OCI-LY1 (cell line): ENCODE results near the gene NADK2.

Source experiments
- CTCF ChIP-seq: fragments of 200-600 bp; sonication (generic), shearing (Covaris generic); IDR thresholded peaks from 2 replicates; pipeline ENCODE4 v1.5.1; 2017; ENCODE audit warnings: mild to moderate bottlenecking, antibody characterized with exemption, low read length, moderate library complexity, mixed read lengths
- EZH2 ChIP-seq: fragments of 200-600 bp; sonication (generic), shearing (Covaris generic); IDR thresholded peaks from 2 replicates; pipeline ENCODE4 v1.8.0; 2017; ENCODE audit warnings: borderline replicate concordance, mixed run types, mild to moderate bottlenecking, antibody characterized with exemption, low read length, moderate library complexity, mixed read lengths

- TF ChIP-seq EZH2 = no peak
- no peak for TF ChIP-seq CTCF
Observed at GRCh38 chr5:36168737-36169136, 73.0 kb downstream of the NADK2 start.
